Neural cell (in vitro differentiated cells): ENCODE results near the gene EPB42. TPM values are rescaled to one million over a fixed set of nuclear protein-coding genes. Genes with fewer than 3 reads are reported as not detected.

ENCODE experiments used
- H2AFZ ChIP-seq: fragments of 200-600, 300-800 bp; sonication (generic), shearing (Covaris generic); 2 replicates; pipeline ENCODE4 v1.6.0; 2014; ENCODE audit warnings: low read depth, mild to moderate bottlenecking, antibody characterized with exemption, low read length, moderate library complexity
- H3F3A ChIP-seq: fragments of 200-600 bp; shearing (Covaris generic); 2 replicates; pipeline ENCODE4 v1.6.1; 2016; ENCODE audit warnings: mild to moderate bottlenecking, moderate library complexity, mixed read lengths, antibody characterized with exemption, low read length; ENCODE audit not compliant: insufficient read depth, poor library complexity, severe bottlenecking
- H3K27ac ChIP-seq: fragments of 200-600, 300-800 bp; sonication (generic), shearing (Covaris generic); 2 replicates; pipeline ENCODE4 v1.5.1; 2014; ENCODE audit warnings: mild to moderate bottlenecking, low read length, moderate library complexity
- H3K27me3 ChIP-seq: fragments of 300-800, 200-600 bp; sonication (generic), shearing (Covaris generic); 2 replicates; pipeline ENCODE4 v1.6.0; 2014; ENCODE audit warnings: mild to moderate bottlenecking, low read depth, low read length, moderate library complexity; ENCODE audit not compliant: insufficient read depth
- H3K36me3 ChIP-seq: fragments of 300-800, 200-600 bp; sonication (generic), shearing (Covaris generic); 2 replicates; pipeline ENCODE4 v1.5.1; 2014; ENCODE audit warnings: mild to moderate bottlenecking, antibody characterized with exemption, low read length, moderate library complexity; ENCODE audit not compliant: insufficient read depth
- H3K4me2 ChIP-seq: fragments of 300-800, 200-600 bp; sonication (generic), shearing (Covaris generic); 2 replicates; pipeline ENCODE4 v1.6.0; 2014; ENCODE audit warnings: mild to moderate bottlenecking, low read length
- H3K4me3 ChIP-seq: fragments of 300-800, 200-600 bp; sonication (generic), shearing (Covaris generic); 2 replicates; pipeline ENCODE4 v1.5.1; 2014; ENCODE audit warnings: mild to moderate bottlenecking, low read length, moderate library complexity
- H3K79me2 ChIP-seq: fragments of 200-600 bp; shearing (Covaris generic); replicated peaks from 2 replicates; pipeline ENCODE4 v1.6.0; 2014; ENCODE audit warnings: mild to moderate bottlenecking, low read length, moderate library complexity; ENCODE audit not compliant: insufficient read depth
- H3K9ac ChIP-seq: fragments of 300-800, 200-600 bp; sonication (generic), shearing (Covaris generic); 2 replicates; pipeline ENCODE4 v1.6.1; 2016; ENCODE audit warnings: mild to moderate bottlenecking, low read length, mixed read lengths
- H3K9me2 ChIP-seq: fragments of 200-600 bp; shearing (Covaris generic); 2 replicates; pipeline ENCODE4 v1.6.1; 2016; ENCODE audit warnings: mild to moderate bottlenecking, low read length, mixed read lengths; ENCODE audit not compliant: insufficient read depth
- H3K9me3 ChIP-seq: fragments of 200-600, 300-800 bp; sonication (generic), shearing (Covaris generic); 2 replicates; pipeline ENCODE4 v1.6.1; 2016; ENCODE audit warnings: mild to moderate bottlenecking, mixed run types, low read length, moderate library complexity, mixed read lengths
- H4K20me1 ChIP-seq: fragments of 200-600 bp; shearing (Covaris generic); 2 replicates; pipeline ENCODE4 v1.6.1; 2016; ENCODE audit warnings: mild to moderate bottlenecking, mixed run types; ENCODE audit not compliant: insufficient read depth
- EP300 ChIP-seq: fragments of 450-650 bp; conservative IDR thresholded peaks from 2 replicates; pipeline ENCODE4 v1.6.1; 2014; ENCODE audit warnings: antibody characterized with exemption, mild to moderate bottlenecking, moderate library complexity; ENCODE audit not compliant: poor library complexity, severe bottlenecking
- EZH2 ChIP-seq: fragments of 200-600, 300-800 bp; shearing (Covaris generic), sonication (generic); IDR thresholded peaks from 2 replicates; pipeline ENCODE4 v1.6.1; 2014; ENCODE audit warnings: antibody characterized with exemption, low read length, borderline replicate concordance, mild to moderate bottlenecking; ENCODE audit not compliant: insufficient read depth, poor library complexity, severe bottlenecking
- MXI1 ChIP-seq: fragments of 450-650 bp; conservative IDR thresholded peaks from 2 replicates; pipeline ENCODE4 v1.6.1; 2014; ENCODE audit warnings: antibody characterized with exemption, mild to moderate bottlenecking; ENCODE audit not compliant: poor library complexity, severe bottlenecking
- POLR2AphosphoS5 ChIP-seq: IDR thresholded peaks from 2 replicates; pipeline ENCODE4 v1.6.1; 2012
- RAD21 ChIP-seq: fragments of 450-650 bp; conservative IDR thresholded peaks from 2 replicates; pipeline ENCODE4 v1.6.1; 2014; ENCODE audit warnings: antibody characterized with exemption, mild to moderate bottlenecking, moderate library complexity
- SMC3 ChIP-seq: fragments of 450-650 bp; conservative IDR thresholded peaks from 2 replicates; pipeline ENCODE4 v1.6.1; 2014; ENCODE audit warnings: antibody characterized with exemption, mild to moderate bottlenecking, moderate library complexity; ENCODE audit not compliant: poor library complexity
- TAF1 ChIP-seq: IDR thresholded peaks from 2 replicates; pipeline ENCODE4 v1.6.1; 2012; ENCODE audit warnings: low read depth
- polyA plus RNA-seq: library from polyadenylated mRNA; depleted of rRNA; stranded (reverse); fragments of >200 nt; gene quantifications from 2 replicates; pipeline ENCODE4 v1.2.3, GENCODE V29; 2014
- TF ChIP-seq, protein P1 (sequence below): fragments of 450-650 bp; IDR thresholded peaks from 2 replicates; pipeline ENCODE4 v1.5.1; 2014; ENCODE audit warnings: antibody characterized with exemption, mild to moderate bottlenecking, moderate library complexity; ENCODE audit not compliant: poor library complexity, severe bottlenecking
- TF ChIP-seq, protein P2 (sequence below): IDR thresholded peaks from 2 replicates; pipeline ENCODE4 v1.6.1; 2012; ENCODE audit warnings: borderline replicate concordance

The EPB42 gene
- polyA plus RNA-seq, 1 donor from 2014 or later = not detected

DNA sequence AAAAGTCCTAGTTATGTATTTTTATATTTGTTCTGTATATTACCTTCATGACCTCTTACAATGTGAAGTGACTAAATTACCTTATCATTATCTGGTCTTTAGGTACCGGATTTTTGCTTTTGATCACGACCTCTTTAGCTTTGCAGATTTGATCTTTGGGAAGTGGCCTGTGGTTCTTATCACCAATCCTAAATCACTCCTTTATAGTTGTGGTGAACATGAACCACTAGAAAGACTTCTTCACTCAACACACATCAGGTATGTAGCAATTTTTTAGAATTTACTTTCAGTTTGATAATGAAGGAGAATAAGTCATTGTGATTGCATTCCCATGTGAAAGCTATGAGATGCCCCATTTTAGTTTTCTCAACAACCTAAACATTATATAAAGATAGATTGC is 69.1 kb downstream of the EPB42 start:
- TF ChIP-seq POLR2AphosphoS5 (no peak), TAF1 (no peak), EP300 (no peak), EZH2 (no peak), MXI1 (no peak), SMC3 (no peak), RAD21 (no peak)
- TF ChIP-seq, protein P1, sequence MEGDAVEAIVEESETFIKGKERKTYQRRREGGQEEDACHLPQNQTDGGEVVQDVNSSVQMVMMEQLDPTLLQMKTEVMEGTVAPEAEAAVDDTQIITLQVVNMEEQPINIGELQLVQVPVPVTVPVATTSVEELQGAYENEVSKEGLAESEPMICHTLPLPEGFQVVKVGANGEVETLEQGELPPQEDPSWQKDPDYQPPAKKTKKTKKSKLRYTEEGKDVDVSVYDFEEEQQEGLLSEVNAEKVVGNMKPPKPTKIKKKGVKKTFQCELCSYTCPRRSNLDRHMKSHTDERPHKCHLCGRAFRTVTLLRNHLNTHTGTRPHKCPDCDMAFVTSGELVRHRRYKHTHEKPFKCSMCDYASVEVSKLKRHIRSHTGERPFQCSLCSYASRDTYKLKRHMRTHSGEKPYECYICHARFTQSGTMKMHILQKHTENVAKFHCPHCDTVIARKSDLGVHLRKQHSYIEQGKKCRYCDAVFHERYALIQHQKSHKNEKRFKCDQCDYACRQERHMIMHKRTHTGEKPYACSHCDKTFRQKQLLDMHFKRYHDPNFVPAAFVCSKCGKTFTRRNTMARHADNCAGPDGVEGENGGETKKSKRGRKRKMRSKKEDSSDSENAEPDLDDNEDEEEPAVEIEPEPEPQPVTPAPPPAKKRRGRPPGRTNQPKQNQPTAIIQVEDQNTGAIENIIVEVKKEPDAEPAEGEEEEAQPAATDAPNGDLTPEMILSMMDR = no peak
- TF ChIP-seq, protein P2, sequence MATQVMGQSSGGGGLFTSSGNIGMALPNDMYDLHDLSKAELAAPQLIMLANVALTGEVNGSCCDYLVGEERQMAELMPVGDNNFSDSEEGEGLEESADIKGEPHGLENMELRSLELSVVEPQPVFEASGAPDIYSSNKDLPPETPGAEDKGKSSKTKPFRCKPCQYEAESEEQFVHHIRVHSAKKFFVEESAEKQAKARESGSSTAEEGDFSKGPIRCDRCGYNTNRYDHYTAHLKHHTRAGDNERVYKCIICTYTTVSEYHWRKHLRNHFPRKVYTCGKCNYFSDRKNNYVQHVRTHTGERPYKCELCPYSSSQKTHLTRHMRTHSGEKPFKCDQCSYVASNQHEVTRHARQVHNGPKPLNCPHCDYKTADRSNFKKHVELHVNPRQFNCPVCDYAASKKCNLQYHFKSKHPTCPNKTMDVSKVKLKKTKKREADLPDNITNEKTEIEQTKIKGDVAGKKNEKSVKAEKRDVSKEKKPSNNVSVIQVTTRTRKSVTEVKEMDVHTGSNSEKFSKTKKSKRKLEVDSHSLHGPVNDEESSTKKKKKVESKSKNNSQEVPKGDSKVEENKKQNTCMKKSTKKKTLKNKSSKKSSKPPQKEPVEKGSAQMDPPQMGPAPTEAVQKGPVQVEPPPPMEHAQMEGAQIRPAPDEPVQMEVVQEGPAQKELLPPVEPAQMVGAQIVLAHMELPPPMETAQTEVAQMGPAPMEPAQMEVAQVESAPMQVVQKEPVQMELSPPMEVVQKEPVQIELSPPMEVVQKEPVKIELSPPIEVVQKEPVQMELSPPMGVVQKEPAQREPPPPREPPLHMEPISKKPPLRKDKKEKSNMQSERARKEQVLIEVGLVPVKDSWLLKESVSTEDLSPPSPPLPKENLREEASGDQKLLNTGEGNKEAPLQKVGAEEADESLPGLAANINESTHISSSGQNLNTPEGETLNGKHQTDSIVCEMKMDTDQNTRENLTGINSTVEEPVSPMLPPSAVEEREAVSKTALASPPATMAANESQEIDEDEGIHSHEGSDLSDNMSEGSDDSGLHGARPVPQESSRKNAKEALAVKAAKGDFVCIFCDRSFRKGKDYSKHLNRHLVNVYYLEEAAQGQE = no peak
- no peaks in the 10 kb centered on the region for H3K9me2 ChIP-seq
- no peak overlapping the region for H3K4me2 ChIP-seq
- no peak overlapping the region for H3K9ac ChIP-seq
- no peaks in the 10 kb centered on the region for H3K36me3 ChIP-seq
- no peaks in the 10 kb centered on the region for H3K79me2 ChIP-seq
- no peaks in the 10 kb centered on the region for H3F3A ChIP-seq
- H3K9me3 ChIP-seq = no peaks in the 10 kb centered on the region
- no peak overlapping the region for H3K4me3 ChIP-seq
- no peak overlapping the region for H3K27ac ChIP-seq
- no peaks in the 10 kb centered on the region for H3K27me3 ChIP-seq
- no peak overlapping the region for H2AFZ ChIP-seq
- H4K20me1 ChIP-seq = no peaks in the 10 kb centered on the region

DNA sequence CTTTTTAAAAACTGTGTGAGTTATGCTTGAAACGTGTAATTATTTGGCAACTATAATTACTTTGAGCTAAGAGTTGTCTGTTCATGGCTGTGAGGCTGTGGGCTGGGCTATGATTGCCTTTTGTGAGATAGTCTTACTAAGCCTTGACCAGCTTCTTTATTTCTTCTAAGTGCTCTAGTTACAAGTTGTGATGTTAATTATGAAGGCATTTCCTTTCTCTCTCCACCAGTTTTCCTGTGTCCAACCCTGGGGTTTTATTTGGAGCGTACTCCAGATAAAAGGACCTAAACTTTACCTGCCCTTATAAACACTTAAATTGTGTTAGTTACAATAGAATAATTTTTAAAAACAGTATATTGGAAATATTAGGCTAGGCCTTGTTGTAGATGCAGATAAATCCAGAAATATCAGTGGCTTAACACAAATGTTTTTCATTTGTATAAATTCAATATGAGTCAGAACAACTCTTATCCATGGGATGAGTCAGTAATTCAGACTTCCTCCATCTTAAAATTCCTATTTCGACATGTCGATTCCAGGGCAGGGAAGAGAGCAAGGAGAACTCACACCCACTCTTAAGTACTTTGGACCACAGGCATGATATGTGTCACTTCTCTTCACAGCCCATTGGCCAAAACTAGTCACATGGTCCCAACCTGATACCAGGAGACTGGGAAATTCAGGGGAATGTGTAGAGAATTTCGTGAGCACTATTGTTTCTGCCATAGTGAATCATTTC is 70.5 kb downstream of the EPB42 start:
- Histone ChIP-seq H3K4me3 (no peak overlapping the region), H3K9me2 (no peaks in the 10 kb centered on the region), H3K9me3 (no peaks in the 10 kb centered on the region), H3K9ac (no peak overlapping the region), H3K27me3 (no peaks in the 10 kb centered on the region), H3K36me3 (no peaks in the 10 kb centered on the region), H2AFZ (no peak overlapping the region), H3K27ac (no peak overlapping the region), H3K79me2 (no peaks in the 10 kb centered on the region), H3F3A (no peaks in the 10 kb centered on the region), H3K4me2 (no peak overlapping the region), H4K20me1 (no peaks in the 10 kb centered on the region)
- TF ChIP-seq TAF1 (no peak), RAD21 (no peak), MXI1 (no peak), EZH2 (no peak), EP300 (no peak), POLR2AphosphoS5 (no peak)
- TF ChIP-seq, protein P1 = no peak
- TF ChIP-seq, protein P2 = no peak
